HepG2 (cell line): Measurements from ENCODE around the gene ADAR. TPM values are rescaled to one million over a fixed set of nuclear protein-coding genes. Genes with fewer than 3 reads are reported as not detected.

ENCODE experiments used
- AHR ChIP-seq: IDR thresholded peaks from 2 replicates; pipeline ENCODE4 v1.6.1; 2018; ENCODE audit warnings: missing genetic modification reagents, missing compliant biosample characterization
- DNMT3B ChIP-seq: conservative IDR thresholded peaks from 2 replicates; pipeline ENCODE4 v1.6.1; 2016; ENCODE audit warnings: missing biosample characterization, control low read depth
- HNF4A ChIP-seq: sonication (generic); formaldehyde crosslinking; IDR thresholded peaks from 2 replicates; pipeline ENCODE4 v1.4.0; 2020; ENCODE audit warnings: missing genetic modification reagents
- IKZF4 ChIP-seq: sonication (generic); formaldehyde crosslinking; IDR thresholded peaks from 2 replicates; pipeline ENCODE4 v1.5.1; 2020; ENCODE audit warnings: borderline replicate concordance, mild to moderate bottlenecking, low read depth, missing genetic modification reagents; ENCODE audit errors: not compliant biosample characterization
- JUN ChIP-seq: sonication (generic); formaldehyde crosslinking; IDR thresholded peaks from 2 replicates; pipeline ENCODE4 v1.4.0; 2020; ENCODE audit warnings: mild to moderate bottlenecking, missing genetic modification reagents
- MTF1 ChIP-seq: sonication (generic); formaldehyde crosslinking; IDR thresholded peaks from 2 replicates; pipeline ENCODE4 v1.5.0; 2020; ENCODE audit warnings: missing genetic modification reagents
- MYC ChIP-seq: sonication (generic); formaldehyde crosslinking; IDR thresholded peaks from 2 replicates; pipeline ENCODE4 v1.9.0; 2021; ENCODE audit warnings: missing genetic modification reagents, borderline replicate concordance
- SRSF9 ChIP-seq: fragments of 200-400 bp; formaldehyde crosslinking; IDR thresholded peaks from 2 replicates; pipeline ENCODE4 v1.6.1; 2018; ENCODE audit warnings: borderline replicate concordance, mild to moderate bottlenecking, low read depth, low read length; ENCODE audit not compliant: insufficient read depth, poor library complexity, severe bottlenecking
- SSRP1 ChIP-seq: IDR thresholded peaks from 2 replicates; pipeline ENCODE4 v1.6.1; 2016; ENCODE audit warnings: control low read depth
- ZNF251 ChIP-seq: sonication (generic); formaldehyde crosslinking; IDR thresholded peaks from 2 replicates; pipeline ENCODE4 v1.9.0; 2021; ENCODE audit warnings: mild to moderate bottlenecking, missing genetic modification reagents
- ZNF263 ChIP-seq: sonication (generic); formaldehyde crosslinking; IDR thresholded peaks from 2 replicates; pipeline ENCODE4 v1.4.0; 2020; ENCODE audit warnings: missing genetic modification reagents
- ZNF34 ChIP-seq: sonication (generic); formaldehyde crosslinking; IDR thresholded peaks from 2 replicates; pipeline ENCODE4 v1.4.0; 2020; ENCODE audit warnings: mild to moderate bottlenecking, missing genetic modification reagents, borderline replicate concordance
- ZNF615 ChIP-seq: sonication (generic); formaldehyde crosslinking; IDR thresholded peaks from 2 replicates; pipeline ENCODE4 v1.5.0; 2020; ENCODE audit warnings: mild to moderate bottlenecking, missing genetic modification reagents, borderline replicate concordance
- ZNF678 ChIP-seq: sonication (generic); formaldehyde crosslinking; IDR thresholded peaks from 2 replicates; pipeline ENCODE4 v1.4.0; 2020; ENCODE audit warnings: mild to moderate bottlenecking, missing genetic modification reagents
- ZNF709 ChIP-seq: sonication (generic); formaldehyde crosslinking; IDR thresholded peaks from 2 replicates; pipeline ENCODE4 v1.5.0; 2020; ENCODE audit warnings: mild to moderate bottlenecking, missing genetic modification reagents
- ZNF83 ChIP-seq: sonication (generic); formaldehyde crosslinking; IDR thresholded peaks from 2 replicates; pipeline ENCODE4 v1.4.0; 2020; ENCODE audit warnings: missing genetic modification reagents, mild to moderate bottlenecking, borderline replicate concordance
- polyA plus RNA-seq, 8 experiments: library from polyadenylated mRNA; depleted of rRNA in 3 of 8; stranded (reverse) in 7 of 8; unstranded in 1 of 8; fragments of >200 nt; fragmentation: Illumina TruSeq in 4 of 8; extraction: Trizol in 4 of 8; gene quantifications; 2 replicates each; pipeline versions ENCODE4 v1.2.1 to v1.2.3, GENCODE V29; 2011 to 2016; ENCODE audit warnings: low read depth in 4 of 8, missing spikeins in 1 of 8, mixed read lengths in 1 of 8; ENCODE audit not compliant: insufficient read depth in 1 of 8
- total RNA-seq, 5 experiments: library from RNA; depleted of rRNA; stranded (reverse); fragments of >200 nt; fragmentation: Illumina TruSeq; extraction: Trizol; gene quantifications; 2 replicates each; pipeline ENCODE4 v1.2.3, GENCODE V29; 2016; ENCODE audit warnings: low read depth in 1 of 5
- TF ChIP-seq, protein P1 (sequence below): sonication (generic); formaldehyde crosslinking; IDR thresholded peaks from 2 replicates; pipeline ENCODE4 v1.4.0; 2020; ENCODE audit warnings: missing genetic modification reagents
- TF ChIP-seq, protein P2 (sequence below): IDR thresholded peaks from 2 replicates; pipeline ENCODE4 v1.6.1; 2016; ENCODE audit warnings: missing genetic modification reagents, missing compliant biosample characterization
- TF ChIP-seq, protein P3 (sequence below): IDR thresholded peaks from 2 replicates; pipeline ENCODE4 v1.6.1; 2016
- TF ChIP-seq, protein P4 (sequence below): sonication (generic); formaldehyde crosslinking; IDR thresholded peaks from 2 replicates; pipeline ENCODE4 v1.8.1; 2022; ENCODE audit warnings: mild to moderate bottlenecking, missing genetic modification reagents
- TF ChIP-seq, protein P5 (sequence below): sonication (generic); formaldehyde crosslinking; IDR thresholded peaks from 2 replicates; pipeline ENCODE4 v1.8.0; 2022; ENCODE audit warnings: missing genetic modification reagents, low read depth, mild to moderate bottlenecking, borderline replicate concordance
- TF ChIP-seq, protein P6 (sequence below): sonication (generic); formaldehyde crosslinking; IDR thresholded peaks from 2 replicates; pipeline ENCODE4 v1.4.0; 2020; ENCODE audit warnings: missing genetic modification reagents
- TF ChIP-seq, protein P7 (sequence below): sonication (generic); formaldehyde crosslinking; IDR thresholded peaks from 2 replicates; pipeline ENCODE4 v1.4.0; 2020; ENCODE audit warnings: missing genetic modification reagents

Gene ADAR
- total and polyA plus RNA-seq, 2 of the 13 experiments (the other 11 are each of a cell fraction or from before 2014, with no cell fraction given): 70.8 to 86.2 TPM

DNA sequence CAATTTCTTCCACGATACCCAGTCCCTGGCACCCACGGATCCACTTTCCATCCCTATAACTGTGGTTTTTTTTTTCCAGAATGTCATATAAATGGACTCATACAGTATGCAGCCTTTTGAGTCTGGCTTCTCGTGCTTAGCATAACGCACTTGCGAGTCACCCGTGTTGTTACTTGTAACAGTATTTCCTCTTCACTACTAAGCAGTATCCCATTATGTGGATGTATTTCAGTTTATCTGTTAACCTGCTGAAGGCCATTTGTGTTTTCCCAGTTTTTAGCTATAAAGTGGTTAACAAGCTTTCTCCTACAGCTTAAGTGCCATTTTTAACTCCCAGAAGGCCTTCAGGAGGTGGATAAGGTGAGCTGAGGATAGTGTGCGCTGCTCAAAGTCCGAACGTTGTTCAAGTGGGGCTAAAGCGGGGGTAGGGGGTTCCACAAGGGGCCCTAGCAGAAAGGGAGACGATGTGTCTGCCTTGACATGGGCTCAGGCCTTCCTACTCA is 829 bp downstream of the ADAR start (continued):
- TF ChIP-seq, protein P1, sequence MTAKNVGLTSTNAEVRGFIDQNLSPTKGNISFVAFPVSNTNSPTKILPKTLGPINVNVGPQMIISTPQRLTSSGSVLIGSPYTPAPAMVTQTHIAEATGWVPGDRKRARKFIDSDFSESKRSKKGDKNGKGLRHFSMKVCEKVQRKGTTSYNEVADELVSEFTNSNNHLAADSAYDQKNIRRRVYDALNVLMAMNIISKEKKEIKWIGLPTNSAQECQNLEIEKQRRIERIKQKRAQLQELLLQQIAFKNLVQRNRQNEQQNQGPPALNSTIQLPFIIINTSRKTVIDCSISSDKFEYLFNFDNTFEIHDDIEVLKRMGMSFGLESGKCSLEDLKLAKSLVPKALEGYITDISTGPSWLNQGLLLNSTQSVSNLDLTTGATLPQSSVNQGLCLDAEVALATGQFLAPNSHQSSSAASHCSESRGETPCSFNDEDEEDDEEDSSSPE: no peak
- TF ChIP-seq DNMT3B (CRISPR knock-in tag): 0 out of 2 replicates have a peak, but pooled peaks have one; percentile 56
- TF ChIP-seq, protein P2, sequence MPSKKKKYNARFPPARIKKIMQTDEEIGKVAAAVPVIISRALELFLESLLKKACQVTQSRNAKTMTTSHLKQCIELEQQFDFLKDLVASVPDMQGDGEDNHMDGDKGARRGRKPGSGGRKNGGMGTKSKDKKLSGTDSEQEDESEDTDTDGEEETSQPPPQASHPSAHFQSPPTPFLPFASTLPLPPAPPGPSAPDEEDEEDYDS: no peak
- peak; percentile 30 for TF ChIP-seq HNF4A
- TF ChIP-seq, protein P3, sequence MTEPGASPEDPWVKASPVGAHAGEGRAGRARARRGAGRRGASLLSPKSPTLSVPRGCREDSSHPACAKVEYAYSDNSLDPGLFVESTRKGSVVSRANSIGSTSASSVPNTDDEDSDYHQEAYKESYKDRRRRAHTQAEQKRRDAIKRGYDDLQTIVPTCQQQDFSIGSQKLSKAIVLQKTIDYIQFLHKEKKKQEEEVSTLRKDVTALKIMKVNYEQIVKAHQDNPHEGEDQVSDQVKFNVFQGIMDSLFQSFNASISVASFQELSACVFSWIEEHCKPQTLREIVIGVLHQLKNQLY (CRISPR knock-in tag): no peak
- TF ChIP-seq, protein P4, sequence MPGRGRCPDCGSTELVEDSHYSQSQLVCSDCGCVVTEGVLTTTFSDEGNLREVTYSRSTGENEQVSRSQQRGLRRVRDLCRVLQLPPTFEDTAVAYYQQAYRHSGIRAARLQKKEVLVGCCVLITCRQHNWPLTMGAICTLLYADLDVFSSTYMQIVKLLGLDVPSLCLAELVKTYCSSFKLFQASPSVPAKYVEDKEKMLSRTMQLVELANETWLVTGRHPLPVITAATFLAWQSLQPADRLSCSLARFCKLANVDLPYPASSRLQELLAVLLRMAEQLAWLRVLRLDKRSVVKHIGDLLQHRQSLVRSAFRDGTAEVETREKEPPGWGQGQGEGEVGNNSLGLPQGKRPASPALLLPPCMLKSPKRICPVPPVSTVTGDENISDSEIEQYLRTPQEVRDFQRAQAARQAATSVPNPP (CRISPR knock-in tag): no peak
- no peak for TF ChIP-seq ZNF83 (CRISPR knock-in tag)
- no peak for TF ChIP-seq ZNF34 (CRISPR knock-in tag)
- 0 out of 2 replicates have a peak, but pooled peaks have one; percentile 8 for TF ChIP-seq ZNF709 (CRISPR knock-in tag)
- TF ChIP-seq MTF1 (CRISPR knock-in tag): no peak
- no peak for TF ChIP-seq SRSF9
- TF ChIP-seq ZNF251 (CRISPR knock-in tag): no peak
- TF ChIP-seq SSRP1: 0 out of 2 replicates have a peak, but pooled peaks have one; percentile 34
- TF ChIP-seq, protein P5, sequence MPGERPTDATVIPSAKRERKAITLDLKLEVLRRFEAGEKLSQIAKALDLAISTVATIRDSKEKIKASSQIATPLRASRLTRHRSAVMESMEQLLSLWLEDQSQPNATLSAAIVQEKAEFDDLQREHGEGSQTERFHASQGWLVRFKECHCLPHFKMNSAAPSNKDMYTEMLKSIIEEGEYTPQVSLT (CRISPR knock-in tag): no peak
- TF ChIP-seq, protein P6, sequence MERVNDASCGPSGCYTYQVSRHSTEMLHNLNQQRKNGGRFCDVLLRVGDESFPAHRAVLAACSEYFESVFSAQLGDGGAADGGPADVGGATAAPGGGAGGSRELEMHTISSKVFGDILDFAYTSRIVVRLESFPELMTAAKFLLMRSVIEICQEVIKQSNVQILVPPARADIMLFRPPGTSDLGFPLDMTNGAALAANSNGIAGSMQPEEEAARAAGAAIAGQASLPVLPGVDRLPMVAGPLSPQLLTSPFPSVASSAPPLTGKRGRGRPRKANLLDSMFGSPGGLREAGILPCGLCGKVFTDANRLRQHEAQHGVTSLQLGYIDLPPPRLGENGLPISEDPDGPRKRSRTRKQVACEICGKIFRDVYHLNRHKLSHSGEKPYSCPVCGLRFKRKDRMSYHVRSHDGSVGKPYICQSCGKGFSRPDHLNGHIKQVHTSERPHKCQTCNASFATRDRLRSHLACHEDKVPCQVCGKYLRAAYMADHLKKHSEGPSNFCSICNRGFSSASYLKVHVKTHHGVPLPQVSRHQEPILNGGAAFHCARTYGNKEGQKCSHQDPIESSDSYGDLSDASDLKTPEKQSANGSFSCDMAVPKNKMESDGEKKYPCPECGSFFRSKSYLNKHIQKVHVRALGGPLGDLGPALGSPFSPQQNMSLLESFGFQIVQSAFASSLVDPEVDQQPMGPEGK (CRISPR knock-in tag): peak; percentile 24; the same call in 1 of the 2 replicates
- no peak for TF ChIP-seq ZNF615
- TF ChIP-seq JUN (CRISPR knock-in tag): no peak
- TF ChIP-seq AHR: no peak
- no peak for TF ChIP-seq ZNF263 (CRISPR knock-in tag)
- TF ChIP-seq, protein P7, sequence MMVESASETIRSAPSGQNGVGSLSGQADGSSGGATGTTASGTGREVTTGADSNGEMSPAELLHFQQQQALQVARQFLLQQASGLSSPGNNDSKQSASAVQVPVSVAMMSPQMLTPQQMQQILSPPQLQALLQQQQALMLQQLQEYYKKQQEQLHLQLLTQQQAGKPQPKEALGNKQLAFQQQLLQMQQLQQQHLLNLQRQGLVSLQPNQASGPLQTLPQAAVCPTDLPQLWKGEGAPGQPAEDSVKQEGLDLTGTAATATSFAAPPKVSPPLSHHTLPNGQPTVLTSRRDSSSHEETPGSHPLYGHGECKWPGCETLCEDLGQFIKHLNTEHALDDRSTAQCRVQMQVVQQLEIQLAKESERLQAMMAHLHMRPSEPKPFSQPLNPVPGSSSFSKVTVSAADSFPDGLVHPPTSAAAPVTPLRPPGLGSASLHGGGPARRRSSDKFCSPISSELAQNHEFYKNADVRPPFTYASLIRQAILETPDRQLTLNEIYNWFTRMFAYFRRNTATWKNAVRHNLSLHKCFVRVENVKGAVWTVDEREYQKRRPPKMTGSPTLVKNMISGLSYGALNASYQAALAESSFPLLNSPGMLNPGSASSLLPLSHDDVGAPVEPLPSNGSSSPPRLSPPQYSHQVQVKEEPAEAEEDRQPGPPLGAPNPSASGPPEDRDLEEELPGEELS (CRISPR knock-in tag): no peak
- no peak for TF ChIP-seq ZNF678
- no peak for TF ChIP-seq MYC (CRISPR knock-in tag)
- TF ChIP-seq IKZF4 (CRISPR knock-in tag): no peak
